Activated naive CD8-positive, alpha-beta T cell (primary cell): ENCODE data around the gene BAX.
A peak's percentile ranks its signal among the peaks of the same experiment; 100 is the strongest.
"Not testable (repeated sequence)": the region's sequence is repeated elsewhere in the genome, so short reads cannot be mapped to it uniquely, and the experiment has no call there.

Experiments
- H3K27ac Mint-ChIP-seq: one replicate; pipeline ENCODE4 v1.8.0; 2021; ENCODE audit warnings: mixed read lengths
- H3K27me3 Mint-ChIP-seq: one replicate; pipeline ENCODE4 v1.8.0; 2021; ENCODE audit warnings: mixed read lengths
- H3K36me3 Mint-ChIP-seq: one replicate; pipeline ENCODE4 v1.8.0; 2021; ENCODE audit warnings: mixed read lengths
- H3K4me1 Mint-ChIP-seq: one replicate; pipeline ENCODE4 v1.8.0; 2021; ENCODE audit warnings: low read depth, mixed read lengths
- H3K4me3 Mint-ChIP-seq: one replicate; pipeline ENCODE4 v1.8.0; 2021; ENCODE audit warnings: mild to moderate bottlenecking, mixed read lengths
- H3K9me3 Mint-ChIP-seq: one replicate; pipeline ENCODE4 v1.8.0; 2021; ENCODE audit warnings: low read depth, mixed read lengths

The BAX gene

DNA sequence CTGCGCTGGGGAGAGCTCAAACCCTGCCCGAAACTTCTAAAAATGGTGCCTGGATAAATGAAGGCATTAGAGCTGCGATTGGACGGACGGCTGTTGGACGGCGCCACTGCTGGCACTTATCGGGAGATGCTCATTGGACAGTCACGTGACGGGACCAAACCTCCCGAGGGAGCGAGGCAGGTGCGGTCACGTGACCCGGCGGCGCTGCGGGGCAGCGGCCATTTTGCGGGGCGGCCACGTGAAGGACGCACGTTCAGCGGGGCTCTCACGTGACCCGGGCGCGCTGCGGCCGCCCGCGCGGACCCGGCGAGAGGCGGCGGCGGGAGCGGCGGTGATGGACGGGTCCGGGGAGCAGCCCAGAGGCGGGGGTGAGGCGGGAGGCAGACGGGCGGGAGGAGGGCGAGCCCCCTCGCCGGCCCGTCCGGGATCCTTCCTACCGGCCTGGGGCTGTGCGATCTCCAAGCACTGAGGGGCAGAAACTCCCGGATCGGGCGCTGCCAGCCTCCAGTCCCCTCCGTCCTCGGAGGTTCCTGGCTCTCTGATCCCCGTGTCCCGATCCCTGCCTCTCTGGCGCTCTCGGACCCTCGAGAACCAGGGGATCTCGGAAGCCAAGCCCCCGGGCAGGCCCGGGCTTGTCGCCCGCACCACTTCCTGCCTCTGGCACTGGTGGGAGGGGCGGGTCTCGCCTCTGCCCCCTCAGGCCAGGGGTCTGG, at the start of gene BAX:
TSS of gene BAX (plus strand) at position 281 of the 713 bp plus-strand sequence. CDS start at position 335, 54 bp downstream.
- Mint-ChIP-seq H3K9me3 (no peaks in the 10 kb centered on the region), H3K27ac (peak within 1 kb of the TSS; percentile 92), H3K4me3 (peak within 1 kb of the TSS; percentile 90), H3K4me1 (peaks cover 26% of the 10 kb centered on the region), H3K27me3 (no peaks in the 10 kb centered on the region), H3K36me3 (peaks cover 3% of the 10 kb centered on the region)

DNA sequence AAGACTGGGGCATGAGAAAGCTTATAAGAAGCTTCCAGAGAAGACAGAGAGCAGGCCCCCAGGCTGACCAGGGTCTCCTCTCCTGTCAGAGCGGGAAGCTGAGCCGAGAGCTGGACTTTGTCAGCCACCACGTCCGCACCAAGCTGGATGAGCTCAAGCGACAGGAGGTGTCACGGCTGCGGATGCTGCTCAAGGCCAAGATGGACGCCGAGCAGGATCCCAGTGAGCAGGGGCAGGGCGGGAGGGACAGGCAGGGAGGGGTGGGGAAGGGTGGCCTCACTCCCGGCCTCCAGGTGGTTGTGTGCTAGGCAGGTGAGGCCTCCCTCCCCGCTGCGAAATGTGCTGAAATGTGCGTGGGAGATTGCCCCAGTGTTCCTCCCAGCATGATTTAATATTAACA, 49.0 kb upstream of the BAX start:
- Mint-ChIP-seq H3K4me1 (peaks cover 18% of the 10 kb centered on the region), H3K9me3 (no peaks in the 10 kb centered on the region), H3K27ac (no peak overlapping the region), H3K4me3 (no peak overlapping the region), H3K36me3 (peaks cover 7% of the 10 kb centered on the region), H3K27me3 (no peaks in the 10 kb centered on the region)

DNA sequence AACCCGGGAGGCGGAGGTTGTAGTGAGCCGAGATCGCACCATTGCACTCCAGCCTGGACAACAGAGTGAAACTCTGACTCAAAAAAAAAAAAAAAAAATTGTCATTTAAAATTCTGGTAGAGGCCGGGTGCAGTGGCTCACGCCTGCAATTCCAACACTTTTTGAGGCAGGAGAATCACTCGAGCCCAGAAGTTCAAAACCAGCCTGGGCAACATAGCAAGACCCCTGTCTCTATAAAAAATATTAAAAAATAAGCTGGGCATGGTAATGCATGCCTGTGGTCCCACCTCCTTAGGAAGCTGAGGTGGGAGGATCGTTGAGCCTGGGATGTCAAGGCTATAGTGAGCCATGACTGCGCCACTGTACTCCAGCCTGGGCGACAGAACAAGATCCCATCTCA, 48.4 kb upstream of the BAX start:
- Mint-ChIP-seq H3K4me3 (no peak overlapping the region), H3K27ac (no peak overlapping the region), H3K4me1 (peaks cover 13% of the 10 kb centered on the region), H3K27me3 (no peaks in the 10 kb centered on the region), H3K9me3 (no peaks in the 10 kb centered on the region), H3K36me3 (peaks cover 5% of the 10 kb centered on the region)

DNA sequence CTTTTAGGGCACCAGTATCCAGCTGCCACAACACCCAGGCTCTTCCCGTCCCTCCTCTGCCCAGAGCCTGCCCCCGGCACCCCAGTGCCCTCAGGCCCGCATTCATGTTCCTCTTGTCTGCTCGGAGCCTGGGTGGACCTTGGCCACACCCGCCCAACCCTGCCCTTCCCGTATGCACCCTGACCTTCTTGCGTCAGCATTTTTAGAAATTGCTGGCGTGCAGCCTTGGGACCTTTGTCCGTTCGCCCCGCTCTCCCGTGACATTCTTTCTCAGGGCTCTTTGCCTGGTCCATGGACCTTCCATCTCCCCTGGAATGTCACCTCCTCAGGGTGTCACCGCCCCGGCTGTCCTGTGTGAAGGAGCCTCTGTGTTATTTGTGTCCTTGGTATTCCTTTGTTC, 47.0 kb upstream of the BAX start:
- H3K36me3 Mint-ChIP-seq, result peaks cover 4% of the 10 kb centered on the region
- no peak overlapping the region for H3K27ac Mint-ChIP-seq
- no peak overlapping the region for H3K4me3 Mint-ChIP-seq
- no peaks in the 10 kb centered on the region for H3K9me3 Mint-ChIP-seq
- no peaks in the 10 kb centered on the region for H3K27me3 Mint-ChIP-seq
- peaks cover under 1% of the 10 kb centered on the region for H3K4me1 Mint-ChIP-seq

DNA sequence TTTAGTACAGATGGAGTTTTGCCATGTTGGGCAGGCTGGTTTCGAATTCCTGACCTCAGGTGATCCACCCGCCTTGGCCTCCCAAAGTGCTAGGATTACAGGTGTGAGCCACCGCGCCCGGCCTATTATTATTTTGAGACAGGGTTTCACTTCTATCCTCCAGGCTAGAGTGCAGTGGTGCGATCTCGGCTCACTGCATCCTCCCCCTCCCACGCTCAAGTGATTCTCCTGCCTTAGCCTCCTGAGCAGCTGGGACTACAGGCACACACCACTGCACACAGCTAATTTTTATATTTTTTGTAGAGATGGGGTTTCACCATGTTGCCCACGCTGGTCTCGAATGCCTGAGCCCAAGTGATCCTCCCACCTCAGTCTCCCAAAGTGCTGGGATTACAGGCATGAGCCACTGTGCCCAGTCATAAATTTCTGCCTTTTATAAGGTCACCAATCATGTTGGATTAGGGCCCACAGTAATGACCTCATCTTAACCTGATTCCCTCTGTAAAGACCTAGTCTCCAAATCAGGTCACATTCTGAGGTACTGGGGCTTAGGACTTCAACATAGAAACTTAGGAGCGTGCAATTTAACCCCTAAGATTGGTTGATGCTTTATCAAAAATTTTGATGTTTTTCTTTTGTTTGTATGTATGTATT, 45.1 kb upstream of the BAX start:
- not testable (repeated sequence) for H3K9me3 Mint-ChIP-seq, H3K27me3 Mint-ChIP-seq, H3K4me1 Mint-ChIP-seq, H3K4me3 Mint-ChIP-seq, H3K27ac Mint-ChIP-seq
- peaks cover 12% of the 10 kb centered on the region for H3K36me3 Mint-ChIP-seq

DNA sequence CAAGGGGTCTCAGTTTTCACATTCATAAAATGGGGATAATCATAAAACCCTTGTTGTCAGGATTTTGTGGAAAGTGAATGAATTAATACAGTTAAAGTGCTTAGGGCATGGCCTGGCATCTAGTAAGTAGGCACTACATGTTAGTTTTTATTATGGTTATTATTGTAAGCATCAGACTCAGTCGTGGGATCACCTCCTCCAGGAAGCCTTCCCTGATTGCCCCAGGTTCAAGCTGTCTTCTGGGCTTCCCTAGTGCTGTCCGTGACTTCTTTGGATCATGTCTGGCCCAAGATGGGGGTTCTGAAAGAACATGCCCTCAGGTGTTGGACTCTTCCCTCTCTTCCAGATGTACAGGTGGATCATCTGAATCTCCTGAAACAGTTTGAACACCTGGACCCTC, 43.9 kb upstream of the BAX start:
- no peaks in the 10 kb centered on the region for H3K27me3 Mint-ChIP-seq
- H3K4me3 Mint-ChIP-seq, result no peak overlapping the region
- H3K27ac Mint-ChIP-seq, result no peak overlapping the region
- peaks cover 12% of the 10 kb centered on the region for H3K36me3 Mint-ChIP-seq
- no peaks in the 10 kb centered on the region for H3K9me3 Mint-ChIP-seq
- no peaks in the 10 kb centered on the region for H3K4me1 Mint-ChIP-seq

DNA sequence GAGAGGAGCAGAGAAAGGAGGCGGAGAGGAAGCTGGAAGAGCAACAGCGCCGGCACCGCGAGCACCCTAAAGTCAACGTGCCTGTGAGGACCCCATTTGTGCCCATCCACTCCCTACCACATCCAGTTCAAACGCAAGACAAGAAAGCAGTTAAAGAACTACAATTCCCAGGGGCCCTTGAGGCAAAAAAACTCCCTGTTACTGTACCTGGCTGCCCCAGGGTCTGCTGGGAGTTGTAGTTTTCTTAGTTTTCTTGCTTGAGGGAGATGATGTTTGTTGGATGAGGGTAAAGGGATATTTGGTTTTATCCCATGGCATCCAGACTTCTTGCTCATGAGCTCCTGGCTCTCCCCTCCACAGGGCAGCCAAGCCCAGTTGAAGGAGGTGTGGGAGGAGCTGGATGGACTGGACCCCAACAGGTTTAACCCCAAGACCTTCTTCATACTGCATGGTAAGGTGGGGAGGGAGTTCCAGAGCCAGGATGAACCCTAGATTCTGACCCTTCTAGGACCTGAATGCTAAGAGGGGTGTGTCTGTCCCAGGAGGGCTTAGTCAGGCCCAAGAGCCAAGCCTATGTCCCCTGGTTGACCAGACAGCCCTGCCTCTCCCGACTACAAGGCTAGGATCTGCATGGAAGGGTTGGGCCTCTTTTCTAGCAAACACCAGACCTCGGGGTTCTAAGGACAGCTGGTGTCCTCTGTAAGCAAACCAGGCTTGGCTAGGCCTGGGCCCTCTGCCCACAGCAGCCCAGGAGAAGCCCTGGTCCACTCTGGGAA, 41.4 kb upstream of the BAX start:
- H3K36me3 Mint-ChIP-seq, result peaks cover 9% of the 10 kb centered on the region
- H3K27me3 Mint-ChIP-seq, result no peaks in the 10 kb centered on the region
- H3K4me3 Mint-ChIP-seq, result no peak overlapping the region
- no peak overlapping the region for H3K27ac Mint-ChIP-seq
- H3K9me3 Mint-ChIP-seq, result no peaks in the 10 kb centered on the region
- no peaks in the 10 kb centered on the region for H3K4me1 Mint-ChIP-seq

DNA sequence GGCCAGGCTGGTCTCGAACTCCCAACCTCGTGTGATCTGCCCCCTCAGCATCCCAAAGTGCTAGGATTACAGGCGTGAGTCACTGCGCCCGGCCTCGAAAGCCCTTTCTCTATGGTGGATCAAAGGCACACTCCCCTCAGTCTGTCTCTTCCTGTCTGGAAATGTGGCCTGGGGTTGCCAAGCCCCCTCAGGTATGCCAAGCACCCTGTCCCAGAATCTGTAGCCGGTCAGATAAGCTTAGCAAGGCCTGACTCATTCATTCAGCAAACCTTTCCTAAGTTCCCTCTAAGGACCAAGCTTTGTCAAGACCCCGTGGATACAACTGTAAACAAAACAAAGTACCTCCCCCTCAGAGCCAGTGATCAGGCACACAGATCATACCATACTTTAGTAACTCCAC, 40.5 kb upstream of the BAX start:
- no peak overlapping the region for H3K27ac Mint-ChIP-seq
- no peak overlapping the region for H3K4me3 Mint-ChIP-seq
- no peaks in the 10 kb centered on the region for H3K27me3 Mint-ChIP-seq
- no peaks in the 10 kb centered on the region for H3K4me1 Mint-ChIP-seq
- H3K36me3 Mint-ChIP-seq, result peaks cover 9% of the 10 kb centered on the region
- H3K9me3 Mint-ChIP-seq, result no peaks in the 10 kb centered on the region

DNA sequence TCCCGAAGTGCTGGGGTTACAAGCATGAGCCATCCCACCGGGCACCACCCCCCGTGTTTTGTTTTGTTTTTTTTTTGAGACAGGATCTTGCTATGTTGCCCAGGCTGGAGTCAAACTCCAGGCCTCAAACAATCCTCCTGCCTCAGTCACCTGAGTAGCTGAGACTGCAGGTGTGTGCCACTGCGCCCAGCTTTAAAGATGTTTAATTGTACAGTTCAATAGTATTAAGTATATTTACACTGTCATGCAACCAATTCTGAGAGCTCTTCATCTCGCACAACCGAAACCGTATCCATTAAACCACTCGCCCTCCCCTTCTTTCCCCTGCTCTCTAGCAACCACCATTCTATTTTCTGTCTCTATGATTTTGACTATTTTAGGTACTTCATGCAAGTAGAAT, 38.9 kb upstream of the BAX start:
- Mint-ChIP-seq H3K9me3 (no peaks in the 10 kb centered on the region), H3K36me3 (peaks cover 9% of the 10 kb centered on the region), H3K4me3 (no peak overlapping the region), H3K27ac (no peak overlapping the region), H3K27me3 (no peaks in the 10 kb centered on the region), H3K4me1 (no peaks in the 10 kb centered on the region)

DNA sequence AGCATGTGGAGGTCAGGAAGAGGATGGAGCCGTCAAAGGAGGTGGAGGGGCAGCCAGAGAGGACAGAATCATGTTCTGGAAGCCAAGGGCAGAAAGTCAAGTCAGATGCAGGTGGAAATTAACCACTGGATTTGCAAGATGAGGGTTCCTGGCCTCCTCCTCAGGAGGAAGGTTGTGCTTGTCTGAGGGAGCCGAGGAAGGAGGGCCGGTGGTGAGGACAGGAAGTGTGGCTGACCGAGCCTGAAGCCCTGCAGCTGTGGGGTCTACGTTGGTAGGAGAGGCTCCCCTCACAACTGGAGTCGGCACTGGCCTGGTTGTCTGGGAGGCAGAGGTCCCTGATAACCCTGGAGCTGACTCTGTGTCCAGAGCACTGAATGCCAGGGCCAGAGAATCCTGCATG, 36.6 kb upstream of the BAX start:
- Mint-ChIP-seq H3K36me3 (peaks cover 5% of the 10 kb centered on the region), H3K27me3 (no peaks in the 10 kb centered on the region), H3K4me1 (no peaks in the 10 kb centered on the region), H3K4me3 (no peak overlapping the region), H3K27ac (no peak overlapping the region), H3K9me3 (no peaks in the 10 kb centered on the region)

DNA sequence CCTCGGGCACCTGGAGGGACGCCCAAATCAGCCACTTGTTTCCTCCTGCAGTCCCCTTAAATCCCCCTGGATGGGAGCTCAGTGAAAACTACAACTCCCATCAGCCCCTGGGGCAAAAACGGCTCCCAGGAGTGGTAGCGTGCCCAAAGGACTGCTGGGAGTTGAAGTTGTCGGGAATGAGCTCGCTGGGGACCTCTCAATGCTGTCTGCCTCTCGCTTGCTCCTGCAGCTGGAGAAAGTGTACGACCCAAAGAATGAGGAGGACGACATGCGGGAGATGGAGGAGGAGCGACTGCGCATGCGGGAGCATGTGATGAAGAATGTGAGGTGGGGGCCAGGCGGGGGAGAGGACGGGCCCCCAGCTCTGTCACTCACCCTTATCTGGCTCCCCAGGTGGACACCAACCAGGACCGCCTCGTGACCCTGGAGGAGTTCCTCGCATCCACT, 35.9 kb upstream of the BAX start:
- Mint-ChIP-seq H3K36me3 (peaks cover 6% of the 10 kb centered on the region), H3K4me1 (no peaks in the 10 kb centered on the region), H3K9me3 (no peaks in the 10 kb centered on the region), H3K27ac (no peak overlapping the region), H3K4me3 (no peak overlapping the region), H3K27me3 (no peaks in the 10 kb centered on the region)

DNA sequence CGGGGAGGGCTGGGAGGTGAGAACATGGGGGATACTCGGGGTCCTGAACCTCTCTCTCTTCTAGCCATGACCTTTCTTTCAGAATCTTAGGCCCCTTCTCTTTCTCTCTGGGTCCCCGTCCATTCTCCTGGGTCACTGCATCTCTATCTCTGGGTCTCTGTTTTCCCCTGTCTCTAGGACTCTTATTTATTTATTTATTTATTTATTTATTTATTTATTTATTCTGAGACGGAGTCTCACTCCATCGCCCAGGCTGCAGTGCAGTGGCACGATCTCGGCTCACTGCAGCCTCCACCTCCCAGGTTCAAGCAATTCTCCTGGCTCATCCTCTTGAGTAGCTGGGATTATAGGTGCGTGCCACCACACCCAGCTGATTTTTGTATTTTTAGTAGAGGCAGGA, 35.4 kb upstream of the BAX start:
- H3K4me3 Mint-ChIP-seq, H3K27me3 Mint-ChIP-seq, H3K9me3 Mint-ChIP-seq, H3K4me1 Mint-ChIP-seq, H3K27ac Mint-ChIP-seq, H3K36me3 Mint-ChIP-seq: not testable (repeated sequence)

DNA sequence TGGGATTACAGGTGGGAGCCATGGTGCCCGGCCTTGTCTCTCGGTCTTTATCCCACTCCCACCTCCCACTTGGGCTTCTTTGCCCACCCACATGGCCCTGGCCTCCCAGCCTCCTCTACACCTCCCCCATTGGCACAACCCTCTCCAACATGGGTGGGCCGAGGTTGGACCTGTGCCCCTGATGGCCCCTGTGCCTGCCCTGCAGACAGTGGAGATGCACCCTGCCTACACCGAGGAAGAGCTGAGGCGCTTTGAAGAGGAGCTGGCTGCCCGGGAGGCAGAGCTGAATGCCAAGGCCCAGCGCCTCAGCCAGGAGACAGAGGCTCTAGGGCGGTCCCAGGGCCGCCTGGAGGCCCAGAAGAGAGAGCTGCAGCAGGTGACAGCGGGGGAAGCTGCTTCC, 33.7 kb upstream of the BAX start:
- Mint-ChIP-seq H3K4me1 (no peaks in the 10 kb centered on the region), H3K27ac (no peak overlapping the region), H3K4me3 (no peak overlapping the region), H3K36me3 (peaks cover 2% of the 10 kb centered on the region), H3K9me3 (no peaks in the 10 kb centered on the region), H3K27me3 (no peaks in the 10 kb centered on the region)

DNA sequence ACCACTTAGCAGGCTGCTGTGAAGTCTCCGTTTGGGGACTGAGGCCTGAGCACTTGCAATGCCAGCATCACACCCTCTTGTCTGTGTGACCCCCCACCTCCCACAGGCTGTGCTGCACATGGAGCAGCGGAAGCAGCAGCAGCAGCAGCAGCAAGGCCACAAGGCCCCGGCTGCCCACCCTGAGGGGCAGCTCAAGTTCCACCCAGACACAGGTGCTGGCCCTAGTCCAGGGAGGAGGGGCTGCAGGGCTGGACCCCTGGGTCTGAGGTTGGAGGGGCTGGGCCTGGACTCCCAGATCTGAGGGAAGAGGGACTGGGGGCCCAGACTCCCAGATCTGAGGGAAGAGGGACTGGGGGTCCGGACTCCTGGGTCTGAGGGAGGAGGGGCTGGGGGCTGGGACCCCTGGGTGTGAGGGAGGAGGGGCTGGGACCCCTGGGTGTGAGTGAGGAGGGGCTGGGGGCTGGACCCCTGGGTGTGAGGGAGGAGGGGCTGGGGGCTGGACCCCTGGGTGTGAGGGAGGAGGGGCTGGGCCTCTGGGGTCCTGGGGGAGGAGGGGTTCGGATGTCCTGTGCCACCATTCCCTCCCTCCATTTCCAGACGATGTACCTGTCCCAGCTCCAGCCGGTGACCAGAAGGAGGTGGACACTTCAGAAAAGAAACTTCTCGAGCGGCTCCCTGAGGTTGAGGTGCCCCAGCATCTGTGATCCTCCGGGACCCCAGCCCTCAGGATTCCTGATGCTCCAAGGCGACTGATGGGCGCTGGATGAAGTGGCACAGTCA, 32.8 kb upstream of the BAX start:
- Mint-ChIP-seq H3K4me1 (peaks cover 4% of the 10 kb centered on the region), H3K27me3 (no peaks in the 10 kb centered on the region), H3K4me3 (no peak overlapping the region), H3K9me3 (no peaks in the 10 kb centered on the region), H3K36me3 (peaks cover 2% of the 10 kb centered on the region), H3K27ac (no peak overlapping the region)
